CMK (cell line): ENCODE measurements around the gene CNTNAP2.

Source experiments
- DNase-seq: peaks from one replicate; pipeline ENCODE4 v3.0.0-alpha.2; 2010; ENCODE audit warnings: low read depth

The CNTNAP2 gene

DNA sequence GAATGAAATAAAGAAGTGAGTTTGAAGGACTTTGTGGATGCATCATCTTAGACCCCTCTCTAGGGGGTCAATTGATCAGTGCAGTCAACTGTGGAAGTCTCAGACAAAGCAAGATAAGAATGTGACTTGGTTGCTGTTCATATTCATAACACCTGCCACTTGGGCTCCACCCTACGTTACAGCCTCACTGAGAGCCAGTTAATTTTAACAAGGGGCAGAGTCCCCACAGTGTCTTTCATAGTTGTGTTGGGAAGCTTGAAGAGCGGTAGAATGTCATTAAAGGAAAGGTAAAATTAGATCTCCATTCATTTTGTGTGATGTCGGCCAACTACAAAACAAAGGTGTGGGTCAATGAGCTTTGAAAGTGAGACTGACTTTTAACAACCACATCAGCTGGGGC, 2031.9 kb downstream of the CNTNAP2 start:
- DNase-seq, result no peak

- DNase-seq, result no peak
Observed at GRCh38 chr7:148149730-148150129, 2033.1 kb downstream of the CNTNAP2 start.

GRCh38 chr7:148151778-148152177, 2035.2 kb downstream of the CNTNAP2 start:
- no peak for DNase-seq

- no peak for DNase-seq
Observed at GRCh38 chr7:148153616-148154284, 2037.1 kb downstream of the CNTNAP2 start.

DNA sequence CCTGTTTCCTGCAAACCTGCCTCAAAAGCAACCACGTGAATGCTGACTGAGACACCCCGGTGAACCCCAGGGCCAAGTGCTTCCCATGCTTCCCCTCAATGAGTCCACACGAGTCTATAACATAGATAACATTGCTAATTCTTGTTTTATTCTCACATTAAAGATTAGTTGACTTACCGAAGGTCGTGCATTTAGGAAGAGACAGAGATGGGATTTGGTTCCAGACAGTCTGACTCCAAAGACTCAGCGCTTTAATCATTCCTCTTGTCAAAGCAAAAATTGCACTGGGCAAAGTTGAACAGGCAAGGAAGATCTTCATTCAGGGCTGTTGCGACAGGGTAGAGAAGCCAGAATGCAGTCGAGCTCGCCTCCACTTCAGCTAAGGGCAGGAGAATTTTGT, 2038.4 kb downstream of the CNTNAP2 start:
- no peak for DNase-seq

- no peak for DNase-seq
Observed at GRCh38 chr7:148155826-148156225, 2039.2 kb downstream of the CNTNAP2 start.

GRCh38 chr7:148156233-148156632, 2039.6 kb downstream of the CNTNAP2 start:
- DNase-seq, result no peak

DNA sequence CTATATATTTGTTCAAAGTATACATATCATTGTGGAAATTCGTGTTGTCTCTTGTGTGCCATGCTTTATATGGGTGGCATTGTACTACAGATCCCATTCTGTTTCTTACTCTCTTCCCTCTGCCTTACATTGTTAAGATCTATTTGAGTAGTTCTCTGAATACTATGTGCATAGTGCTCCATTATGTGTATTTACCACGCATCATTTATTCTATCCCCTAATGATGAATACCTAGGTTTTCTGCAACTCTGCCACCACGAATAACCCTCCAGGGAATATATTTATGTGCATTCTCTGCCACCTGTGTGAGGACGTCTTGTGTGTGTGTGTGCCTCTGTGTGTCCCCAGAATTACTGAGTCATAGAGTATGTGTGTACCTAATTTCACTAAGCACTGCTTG, 2042.7 kb downstream of the CNTNAP2 start:
- DNase-seq, result no peak

- no peak for DNase-seq
Observed at GRCh38 chr7:148161776-148162175, 2045.2 kb downstream of the CNTNAP2 start.

GRCh38 chr7:148162808-148163207, 2046.2 kb downstream of the CNTNAP2 start:
- DNase-seq, result no peak

- no peak for DNase-seq
Observed at GRCh38 chr7:148163246-148163645, 2046.6 kb downstream of the CNTNAP2 start.

GRCh38 chr7:148172920-148173319, 2056.3 kb downstream of the CNTNAP2 start:
- DNase-seq, result no peak

- no peak for DNase-seq
Observed at GRCh38 chr7:148173369-148173768, 2056.8 kb downstream of the CNTNAP2 start.

DNA sequence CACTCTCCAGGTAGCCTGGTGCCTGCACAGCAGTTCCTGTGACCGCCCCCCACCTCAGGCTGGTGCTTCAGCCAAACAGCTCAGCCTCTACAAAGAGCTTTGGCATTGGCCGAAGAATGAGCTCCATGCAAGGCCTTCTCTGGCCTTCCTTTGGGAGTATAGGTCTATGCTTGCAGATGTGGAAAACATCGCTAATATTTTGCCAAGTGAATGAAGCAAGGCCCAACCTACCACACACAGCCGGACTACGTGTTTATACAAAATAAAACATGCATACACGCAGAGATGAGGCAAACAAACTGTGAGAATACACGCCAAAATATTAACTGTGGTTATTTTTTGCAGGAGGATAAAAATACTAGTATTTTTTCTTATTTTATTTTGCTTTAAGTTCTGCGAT, 2057.8 kb downstream of the CNTNAP2 start:
- no peak for DNase-seq

DNA sequence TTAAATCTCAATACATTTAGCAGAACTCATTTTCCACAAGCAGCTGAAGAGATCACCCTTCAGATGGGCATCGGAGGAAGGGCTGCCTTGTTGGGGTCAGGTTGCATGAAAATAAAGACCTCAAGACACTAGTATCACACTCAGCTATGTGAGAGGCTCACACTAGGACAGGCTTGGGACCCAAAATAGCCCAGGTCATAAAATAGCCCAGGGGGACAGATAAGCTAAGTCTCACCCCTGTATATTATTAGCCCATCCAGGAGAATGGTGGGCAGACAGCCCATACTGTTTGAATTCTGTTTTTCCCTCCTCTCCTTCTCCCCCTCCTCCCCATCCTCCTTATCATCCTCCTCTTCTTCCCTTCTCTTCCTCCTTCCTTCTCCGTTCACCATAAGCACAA, 2058.9 kb downstream of the CNTNAP2 start:
- no peak for DNase-seq

DNA sequence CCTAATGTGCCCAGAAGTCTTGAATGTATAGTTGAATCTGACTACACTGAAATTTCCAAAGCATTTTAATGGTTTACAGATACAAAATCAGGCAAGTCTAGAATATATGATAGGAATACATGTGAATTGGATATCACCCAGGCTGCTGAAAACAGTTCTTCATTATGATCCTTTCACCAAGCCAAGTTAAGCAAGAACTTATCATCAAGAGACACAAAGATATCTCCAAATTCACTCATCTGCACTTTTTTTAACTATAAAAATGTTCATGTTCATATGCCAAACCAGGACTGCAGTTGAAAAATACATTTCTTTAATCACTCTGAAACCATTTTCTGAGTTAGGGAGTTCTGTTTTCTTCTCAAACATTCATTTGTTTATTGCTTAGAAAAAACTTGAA, 2061.4 kb downstream of the CNTNAP2 start:
- no peak for DNase-seq

GRCh38 chr7:148180075-148180474, 2063.5 kb downstream of the CNTNAP2 start:
- no peak for DNase-seq

GRCh38 chr7:148182264-148182663, 2065.7 kb downstream of the CNTNAP2 start:
- no peak for DNase-seq

GRCh38 chr7:148185041-148185440, 2068.4 kb downstream of the CNTNAP2 start:
- DNase-seq, result no peak

DNA sequence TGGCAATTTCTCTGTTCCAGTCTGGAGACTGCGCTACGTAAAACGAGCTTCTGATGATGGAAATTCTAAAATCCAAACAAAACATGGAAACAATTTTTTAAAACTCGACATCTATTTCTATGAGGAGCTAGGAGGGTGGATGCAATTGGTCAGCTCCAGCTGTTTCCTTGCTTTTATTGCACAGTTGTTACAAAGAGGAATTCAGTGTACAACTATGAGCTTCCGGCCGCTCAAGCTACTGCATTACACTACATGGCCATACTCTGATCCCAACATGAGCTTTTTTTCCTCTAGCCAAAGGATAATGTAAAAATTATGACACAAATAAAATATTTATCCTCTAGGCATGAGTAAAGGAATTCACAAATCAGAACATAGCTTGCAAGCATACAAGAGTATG, 2070.9 kb downstream of the CNTNAP2 start:
- no peak for DNase-seq

GRCh38 chr7:148191391-148192065, 2074.9 kb downstream of the CNTNAP2 start:
- DNase-seq, result no peak

- no peak for DNase-seq
Observed at GRCh38 chr7:148192491-148192890, 2075.9 kb downstream of the CNTNAP2 start.

DNA sequence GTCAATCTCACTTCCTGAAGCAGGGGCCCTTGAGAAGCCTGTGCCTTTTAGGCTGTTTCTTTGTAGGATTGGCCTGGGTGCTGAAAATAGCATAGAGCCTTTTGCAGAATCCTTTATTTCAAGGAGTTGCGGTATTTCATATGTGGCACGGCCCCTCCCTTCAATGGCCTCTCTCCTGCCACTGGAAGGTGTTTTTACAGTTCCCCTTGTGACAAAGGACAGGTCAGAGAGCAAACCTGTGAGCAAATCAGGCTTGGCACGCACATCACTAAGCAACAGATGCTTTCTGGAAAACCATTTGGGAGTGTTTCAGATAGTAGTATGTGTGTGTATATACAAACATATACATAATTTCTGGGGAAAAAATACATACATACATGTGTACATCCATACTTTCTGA, 2085.4 kb downstream of the CNTNAP2 start:
- no peak for DNase-seq
